Heart left ventricle (tissue), 16 donors: ENCODE results near the gene ACKR2. TPM values are rescaled to one million over a fixed set of nuclear protein-coding genes. Genes with fewer than 3 reads are reported as not detected.

Experiments
- ATAC-seq, 4 donors: fragments of 200-7000 bp; cut with Tn5 transposase; one replicate each; pipeline ENCODE4 v1.9.1; 2020 to 2022; ENCODE audit warnings: moderate library complexity in 4 of 4, mild to moderate bottlenecking in 3 of 4, moderate number of reproducible peaks in 1 of 4
- DNase-seq, 5 donors: peaks; one replicate each; pipeline ENCODE4 v3.0.0-alpha.2; 2020
- H3K27ac ChIP-seq, 12 donors: fragments of 200-600 bp; sonication (generic) in 4 of 12; one replicate each; pipeline versions ENCODE4 v1.5.0 to v1.8.0; 2016 to 2022; ENCODE audit warnings: mild to moderate bottlenecking in 2 of 12
- H3K27me3 ChIP-seq, 9 donors: fragments of 200-600 bp; sonication (generic) in 2 of 9; one replicate each; pipeline versions ENCODE4 v1.5.1 to v1.8.0; 2016 to 2022; ENCODE audit warnings: mild to moderate bottlenecking in 3 of 9
- H3K36me3 ChIP-seq, 9 donors: fragments of 200-600 bp; sonication (generic) in 2 of 9; one replicate each; pipeline versions ENCODE4 v1.5.0 to v1.8.0; 2018 to 2022; ENCODE audit warnings: mild to moderate bottlenecking in 2 of 9
- H3K4me1 ChIP-seq, 12 donors: fragments of 200-600 bp; sonication (generic) in 4 of 12; one replicate each; pipeline versions ENCODE4 v1.5.0 to v1.8.0; 2016 to 2022; ENCODE audit warnings: mild to moderate bottlenecking in 3 of 12
- H3K4me3 ChIP-seq, 12 donors: fragments of 200-600 bp; sonication (generic) in 4 of 12; one replicate each; pipeline versions ENCODE4 v1.5.0 to v1.8.0; 2017 to 2022; ENCODE audit warnings: mild to moderate bottlenecking in 9 of 12, moderate library complexity in 4 of 12
- H3K9me3 ChIP-seq, 12 donors: fragments of 200-600 bp; sonication (generic) in 4 of 12; one replicate each; pipeline versions ENCODE4 v1.5.0 to v1.8.0; 2016 to 2022; ENCODE audit warnings: mild to moderate bottlenecking in 1 of 12
- CTCF ChIP-seq, 12 donors: fragments of 200-600 bp; sonication (generic) in 4 of 12; IDR thresholded peaks; one replicate each; pipeline versions ENCODE4 v1.5.0 to v1.8.0; 2018 to 2022; ENCODE audit warnings: antibody characterized with exemption in 12 of 12, mild to moderate bottlenecking in 5 of 12
- POLR2A ChIP-seq, 2 donors: fragments of 450-650 bp; IDR thresholded peaks; one replicate each; pipeline ENCODE4 v1.6.1; 2017; ENCODE audit warnings: antibody characterized with exemption in 2 of 2, mild to moderate bottlenecking in 2 of 2, moderate library complexity in 2 of 2
- WGBS, 4 donors: extraction: QIAGEN DNeasy Blood & Tissue Kit in 2 of 4; methylation state at CpG; one replicate each; pipeline versions ENCODE4 v1.1.5 to v1.1.7; 2013 to 2018; 5-methylcytosine and 5-hydroxymethylcytosine counted together
- intact Hi-C, 10 donors: fragments of 100-400 bp; cut with DNase I; formaldehyde crosslinking; loops; one replicate each; pipeline versions ENCODE4 v1.11.1 to v1.14.2; 2022
- polyA plus RNA-seq, 2 donors: library from polyadenylated mRNA; stranded (reverse); fragments of 200-250 nt; gene quantifications; one replicate each; pipeline ENCODE4 v1.2.3, GENCODE V29; 2013
- total RNA-seq, 9 donors: library from RNA; depleted of rRNA in 2 of 9; stranded (reverse); fragments of >200 nt in 2 of 9; fragmentation: NEBNext Ultra II Directional in 3 of 9; extraction: Animal tissue kit (Norgen Biotek cat#: 25700) in 3 of 9; gene quantifications; one replicate each; pipeline versions ENCODE4 v1.1.0 to v1.2.4, GENCODE V29; 2016 to 2023
- donor health status: ischemic (EF 13 %, LVEDD 7.1; RV severe dilation, severe dysfunction).
- donor health status: healthy with polysubstance abuse.
- donor health status: DM: no; HTN: yes; CAD: no.
- donor health status: DM: no; HTN: no; CAD: no.
- donor health status: ischemic (EF 25% LVEDD 6.9; RV normal size, moderate dysfunction).
- donor health status: ischemic (EF 25% LVEDD 5.7; RV mildly dilated, moderate dysfunction).
- donor health status: healthy.
- donor health status: DM: yes; HTN: yes; CAD: no.
- donor health status: ischemic (EF 35%, LVEDD 5.7; RV mildly dilated, moderate dysfunction).
- donor health status: nonischemic (EF 11% LVEDD 7.7; RV severe dilation, severe dysfunction).
- donor health status: DM: yes; HTN: yes; CAD: no.
- donor health status: PGD.
- donor health status: ischemic (EF 29% LVEDD 5.4; RV normal size, mild dysfunction).
- donor health status: nonischemic (EF 23%, LVEDD 6.1; RV moderate dilation, normal function).

Gene ACKR2
- total and polyA plus RNA-seq, 11 donors, result 0.22 to 3.1 (median 0.65) TPM

- ATAC-seq, result peak; percentile 29 to 63 (median 48)
- H3K36me3 ChIP-seq, result no peaks in the 10 kb centered on the region
- 41 to 49% (median 44%) methylated on average over 7 of the region's 7 CpGs for WGBS, 4 donors
These were observed 21.4 kb downstream of the ACKR2 start for GRCh38 chr3:42830437-42831320.

GRCh38 chr3:42831321-42831713 is 22.1 kb downstream of the ACKR2 start:
- Histone ChIP-seq H3K9me3 (no peaks in the 10 kb centered on the region), H3K27ac (no peak overlapping the region), H3K4me3 (no peak overlapping the region), H3K4me1 (peaks cover 0 to 8% (median 0%) of the 10 kb centered on the region in 12 donors), H3K27me3 (no peaks in the 10 kb centered on the region), H3K36me3 (no peaks in the 10 kb centered on the region)
- DNase-seq, result peak; percentile 53 to 74 (median 63)
- 21 to 23% (median 21%) methylated on average over 3 of the region's 3 CpGs for WGBS, 4 donors
- intact Hi-C loops, result loop anchor here in 9 of 10 donors (1.0 to 5.0 kb wide), 5 partner anchors 49 to 51 kb away; no protein-coding TSS in a partner anchor
- peak; percentile 29 to 66 (median 57) for ATAC-seq
- TF ChIP-seq CTCF (IDR thresholded peaks at IDR 0.05) (peak; percentile 62 to 83 (median 73)), POLR2A (IDR thresholded peaks at IDR 0.05) (no peak)

More at GRCh38 chr3:42830437-42831320, 21.4 kb downstream of the ACKR2 start:
- intact Hi-C loops, result loop anchor here in 9 of 10 donors (1.0 to 5.0 kb wide), 5 partner anchors 50 to 52 kb away; no protein-coding TSS in a partner anchor
- no peak overlapping the region for H3K27ac ChIP-seq
- peaks cover 0 to 8% (median 0%) of the 10 kb centered on the region in 12 donors for H3K4me1 ChIP-seq
- no peaks in the 10 kb centered on the region for H3K27me3 ChIP-seq
- no peak overlapping the region for H3K4me3 ChIP-seq
- no peak for DNase-seq
- TF ChIP-seq CTCF (IDR thresholded peaks at IDR 0.05) (peak in 10 of 12 donors; percentile 15 to 53 (median 42)), POLR2A (IDR thresholded peaks at IDR 0.05) (no peak)
- H3K9me3 ChIP-seq, result no peaks in the 10 kb centered on the region

GRCh38 chr3:42836150-42837123 is 27.2 kb downstream of the ACKR2 start:
- ATAC-seq (peak in 1 of 4 donors; percentile 18), DNase-seq (no peak)
- no peak for TF ChIP-seq CTCF (IDR thresholded peaks at IDR 0.05)
- no peak for TF ChIP-seq POLR2A (IDR thresholded peaks at IDR 0.05)
- intact Hi-C loops, result loop anchor here in 5 of 10 donors (2.0 to 5.0 kb wide), 3 partner anchors 46 to 54 kb away; no protein-coding TSS in a partner anchor
- Histone ChIP-seq H3K4me1 (peaks cover 0 to 7% (median under 1%) of the 10 kb centered on the region in 12 donors), H3K27ac (no peak overlapping the region), H3K36me3 (no peaks in the 10 kb centered on the region), H3K4me3 (no peak overlapping the region), H3K9me3 (no peaks in the 10 kb centered on the region), H3K27me3 (no peaks in the 10 kb centered on the region)
- WGBS, 4 donors, result 75 to 83% (median 79%) methylated on average over 5 of the region's 5 CpGs
